H9 (cell line): ENCODE results near the gene ARRDC1. TPM values are rescaled to one million over a fixed set of nuclear protein-coding genes. Genes with fewer than 3 reads are reported as not detected.
A peak's percentile ranks its signal among the peaks of the same experiment; 100 is the strongest.

Experiments used
- DNase-seq: peaks from one replicate; pipeline ENCODE4 v3.0.0-alpha.2; 2017
- H2AFZ ChIP-seq: one replicate; pipeline ENCODE4 v1.6.1; 2013; ENCODE audit warnings: mild to moderate bottlenecking, low read length, control low read depth, moderate library complexity
- H2AK5ac ChIP-seq: 2 replicates; pipeline ENCODE4 v1.6.1; 2013; ENCODE audit warnings: low read length, control low read depth, mixed read lengths; ENCODE audit not compliant: insufficient read length
- H2BK120ac ChIP-seq: one replicate; pipeline ENCODE4 v1.6.1; 2013; ENCODE audit warnings: low read depth, mild to moderate bottlenecking, low read length, control low read depth, inconsistent platforms; ENCODE audit not compliant: poor library complexity, severe bottlenecking
- H2BK12ac ChIP-seq: 2 replicates; pipeline ENCODE4 v1.6.1; 2013; ENCODE audit warnings: low read length, control low read depth, mixed read lengths, low read depth; ENCODE audit not compliant: insufficient read length
- H2BK15ac ChIP-seq: 2 replicates; pipeline ENCODE4 v1.6.1; 2013; ENCODE audit warnings: low read depth, low read length, control low read depth
- H2BK20ac ChIP-seq: one replicate; pipeline ENCODE4 v1.6.1; 2013; ENCODE audit warnings: low read depth, mild to moderate bottlenecking, low read length, control low read depth, inconsistent platforms; ENCODE audit not compliant: poor library complexity, severe bottlenecking
- H2BK5ac ChIP-seq: 2 replicates; pipeline ENCODE4 v1.6.1; 2013; ENCODE audit warnings: low read length, control low read depth, mixed read lengths; ENCODE audit not compliant: insufficient read length
- H3K14ac ChIP-seq: 2 replicates; pipeline ENCODE4 v1.6.1; 2013; ENCODE audit warnings: low read length, control low read depth; ENCODE audit not compliant: insufficient read depth
- H3K18ac ChIP-seq: 2 replicates; pipeline ENCODE4 v1.6.1; 2013; ENCODE audit warnings: low read depth, mild to moderate bottlenecking, mixed read lengths, low read length, control low read depth; ENCODE audit not compliant: insufficient read length
- H3K23ac ChIP-seq: 2 replicates; pipeline ENCODE4 v1.6.1; 2013; ENCODE audit warnings: low read length, control low read depth, mixed read lengths, low read depth; ENCODE audit not compliant: insufficient read length
- H3K23me2 ChIP-seq: 2 replicates; pipeline ENCODE4 v1.6.1; 2013; ENCODE audit warnings: low read depth, mild to moderate bottlenecking, mixed read lengths, low read length, control low read depth; ENCODE audit not compliant: insufficient read length, poor library complexity, severe bottlenecking
- H3K27ac ChIP-seq: 2 replicates; pipeline ENCODE4 v1.5.1; 2013; ENCODE audit warnings: low read length, control low read depth, mixed read lengths, low read depth; ENCODE audit not compliant: insufficient read length
- H3K27me3 ChIP-seq: 2 replicates; pipeline ENCODE4 v1.6.1; 2013; ENCODE audit warnings: low read length, control low read depth, inconsistent platforms; ENCODE audit not compliant: insufficient read depth
- H3K4ac ChIP-seq: 2 replicates; pipeline ENCODE4 v1.6.1; 2013; ENCODE audit warnings: low read depth, mild to moderate bottlenecking, control low read depth, inconsistent platforms, low read length, moderate library complexity
- H3K4me1 ChIP-seq: 2 replicates; pipeline ENCODE4 v1.6.1; 2013; ENCODE audit warnings: low read length, control low read depth, inconsistent platforms; ENCODE audit not compliant: insufficient read depth
- H3K4me2 ChIP-seq: 2 replicates; pipeline ENCODE4 v1.6.1; 2013; ENCODE audit warnings: low read length, control low read depth, mixed read lengths; ENCODE audit not compliant: insufficient read length, insufficient read depth
- H3K56ac ChIP-seq: 2 replicates; pipeline ENCODE4 v1.6.1; 2013; ENCODE audit warnings: low read depth, mild to moderate bottlenecking, mixed read lengths, low read length, control low read depth; ENCODE audit not compliant: insufficient read length
- H3K79me1 ChIP-seq: 2 replicates; pipeline ENCODE4 v1.6.1; 2013; ENCODE audit warnings: low read depth, mild to moderate bottlenecking, moderate library complexity, low read length, control low read depth, inconsistent platforms; ENCODE audit not compliant: insufficient read depth, poor library complexity, severe bottlenecking
- H3K79me2 ChIP-seq: 2 replicates; pipeline ENCODE4 v1.6.1; 2013; ENCODE audit warnings: low read length, control low read depth, inconsistent platforms; ENCODE audit not compliant: insufficient read depth
- H3K9ac ChIP-seq: 2 replicates; pipeline ENCODE4 v1.6.1; 2013; ENCODE audit warnings: low read length, control low read depth, mixed read lengths; ENCODE audit not compliant: insufficient read length; ENCODE audit errors: extremely low read depth
- H3K9me3 ChIP-seq: one replicate; pipeline ENCODE4 v1.6.1; 2013; ENCODE audit warnings: low read depth, low read length, inconsistent platforms; ENCODE audit not compliant: control insufficient read depth
- H3T11ph ChIP-seq: one replicate; pipeline ENCODE4 v1.6.1; 2013; ENCODE audit warnings: mild to moderate bottlenecking, low read length, control low read depth, inconsistent platforms
- H4K20me1 ChIP-seq: one replicate; pipeline ENCODE4 v1.6.1; 2013; ENCODE audit not compliant: control insufficient read depth, insufficient read length, insufficient read depth
- H4K5ac ChIP-seq: 2 replicates; pipeline ENCODE4 v1.6.1; 2013; ENCODE audit warnings: low read depth, mild to moderate bottlenecking, mixed read lengths, low read length, control low read depth; ENCODE audit not compliant: insufficient read length
- H4K8ac ChIP-seq: replicated peaks from 2 replicates; pipeline ENCODE4 v1.6.1; 2013; ENCODE audit warnings: low read length, control low read depth, mixed read lengths, low read depth; ENCODE audit not compliant: insufficient read length
- H4K91ac ChIP-seq: 2 replicates; pipeline ENCODE4 v1.6.1; 2013; ENCODE audit warnings: low read depth, mild to moderate bottlenecking, moderate library complexity, mixed read lengths, low read length, control low read depth; ENCODE audit not compliant: insufficient read length
- H3K27ac Mint-ChIP-seq, 3 experiments: 2 replicates in 2 of 3; 3 replicates in 1 of 3; pipeline ENCODE4 v1.8.0; 2020 to 2021; ENCODE audit warnings: mixed read lengths in 3 of 3, mild to moderate bottlenecking in 1 of 3, moderate library complexity in 1 of 3
- H3K27me3 Mint-ChIP-seq: 2 replicates; pipeline ENCODE4 v1.8.0; 2021; ENCODE audit warnings: low read depth, mild to moderate bottlenecking, moderate library complexity, mixed read lengths
- H3K36me3 Mint-ChIP-seq, 3 experiments: 2 replicates in 2 of 3; 3 replicates in 1 of 3; pipeline ENCODE4 v1.8.0; 2020 to 2021; ENCODE audit warnings: low read depth in 3 of 3, mixed read lengths in 3 of 3; ENCODE audit not compliant: insufficient read depth in 1 of 3
- H3K4me1 Mint-ChIP-seq, 2 experiments: 2 replicates each; pipeline ENCODE4 v1.8.0; 2020; ENCODE audit warnings: mixed read lengths in 2 of 2
- H3K4me3 Mint-ChIP-seq, 2 experiments: 2 replicates in 1 of 2; 3 replicates in 1 of 2; pipeline ENCODE4 v1.8.0; 2020 to 2021; ENCODE audit warnings: mild to moderate bottlenecking in 2 of 2, mixed read lengths in 2 of 2, moderate library complexity in 1 of 2
- H3K9me3 Mint-ChIP-seq, 2 experiments: 2 replicates in 1 of 2; 3 replicates in 1 of 2; pipeline ENCODE4 v1.8.0; 2020; ENCODE audit warnings: mild to moderate bottlenecking in 2 of 2, mixed read lengths in 2 of 2, moderate library complexity in 1 of 2
- CTCF ChIP-seq: fragments of 200-600 bp; sonication (generic); conservative IDR thresholded peaks from 3 replicates; pipeline ENCODE4 v1.8.0; 2021; ENCODE audit warnings: antibody characterized with exemption, mild to moderate bottlenecking
- WGBS: extraction: QIAGEN DNeasy Blood & Tissue Kit; methylation state at CpG from one replicate; pipeline ENCODE4 v1.1.7; 2013; ENCODE audit warnings: missing lambda C conversion rate, low lambda C conversion rate, mixed read lengths; ENCODE audit not compliant: insufficient read length; ENCODE audit errors: extremely low coverage; 5-methylcytosine and 5-hydroxymethylcytosine counted together
- total RNA-seq: library from RNA; stranded (reverse); gene quantifications from 2 replicates; pipeline ENCODE4 v1.2.1, GENCODE V29; 2021

The ARRDC1 gene
- total RNA-seq, 1 experiment from 2014 or later: 34.4 TPM

- Histone ChIP-seq H4K5ac (no peak overlapping the region), H2BK15ac (no peak overlapping the region), H2BK120ac (no peak overlapping the region), H3K27me3 (no peaks in the 10 kb centered on the region), H3K56ac (no peak overlapping the region), H3K27ac (no peak overlapping the region), H4K8ac (no peak overlapping the region), H3K4me1 (no peaks in the 10 kb centered on the region), H2AFZ (no peak overlapping the region), H2BK20ac (no peak overlapping the region), H3K79me1 (peaks cover 5% of the 10 kb centered on the region), H3K23ac (no peak overlapping the region), H3K23me2 (peaks cover 10% of the 10 kb centered on the region), H2BK12ac (no peak overlapping the region), H3K9ac (no peak overlapping the region), H3K18ac (no peak overlapping the region), H3K9me3 (no peaks in the 10 kb centered on the region), H2AK5ac (no peak overlapping the region), H4K20me1 (no peaks in the 10 kb centered on the region), H3K4ac (no peak overlapping the region), H3K14ac (no peak overlapping the region; the same call in 1 of the 2 replicates), H3K79me2 (peaks cover 6% of the 10 kb centered on the region; the same call in 1 of the 2 replicates), H4K91ac (no peak overlapping the region), H3T11ph (no peak overlapping the region), H3K4me2 (no peak overlapping the region), H2BK5ac (no peak overlapping the region)
- peak; percentile 61 for DNase-seq
- WGBS: no CpG with 5 or more reads among the region's 20 CpGs
- Mint-ChIP-seq H3K4me1 (peaks cover 24 to 35% of the 10 kb centered on the region in 2 experiments), H3K4me3 (no peak overlapping the region; a peak in 1 of 5 replicates), H3K27me3 (no peaks in the 10 kb centered on the region), H3K36me3 (peaks cover 20 to 73% (median 56%) of the 10 kb centered on the region in 3 experiments; a peak in 6 of 7 replicates), H3K27ac (0 out of 7 replicates have a peak overlapping the region, but pooled peaks of 1 of the 3 experiments have one; percentile 27), H3K9me3 (no peaks in the 10 kb centered on the region)
- peak; percentile 75 for TF ChIP-seq CTCF
Measured at GRCh38 chr9:137582286-137582860, 23.1 kb upstream of the ARRDC1 start.
